HCT116 (cell line): ENCODE data around the gene NPEPL1. TPM values are rescaled to one million over a fixed set of nuclear protein-coding genes. Genes with fewer than 3 reads are reported as not detected.

ENCODE experiments used
- ATAC-seq: fragments of 200-7000 bp; cut with Tn5 transposase; 2 replicates; pipeline ENCODE4 v1.9.1; 2020; ENCODE audit warnings: mild to moderate bottlenecking, moderate library complexity
- BruUV-seq: library from RNA; stranded (reverse); fragments of 400-500 nt; replicated peaks from 2 replicates; lab custom pipeline; 2021; lab: Mats Ljungman, UMichigan
- CTCF ChIA-PET: fragments of 300-600 bp; sonication (Branson Sonifier 250); formaldehyde crosslinking; loops from one replicate; lab custom pipeline; 2021; ENCODE audit warnings: antibody characterized with exemption; lab: Charles Lee
- POLR2A ChIA-PET: fragments of 300-600, 350-600 bp; sonication (Branson Sonifier 250); formaldehyde crosslinking; loops from one replicate; lab custom pipeline; 2021; ENCODE audit warnings: antibody characterized with exemption; lab: Charles Lee
- RAD21 ChIA-PET, 2 experiments: fragments of 300-600 bp; sonication (Branson Sonifier 250); formaldehyde crosslinking; loops; one replicate each; lab custom pipeline; 2023; ENCODE audit warnings: low total read pairs in 2 of 2; ENCODE audit not compliant: uncharacterized antibody in 2 of 2, unreplicated experiment in 2 of 2, low non-redundant PET in 1 of 2; lab: Charles Lee
- DNase-seq: peaks from one replicate; pipeline ENCODE4 v3.0.0-alpha.2; 2010; ENCODE audit warnings: low read depth, low spot score
- H2AFZ ChIP-seq: fragments of 200-600 bp; shearing (Covaris generic), sonication (generic); 2 replicates; pipeline ENCODE4 v1.6.1; 2017; ENCODE audit warnings: low read depth, mixed run types, mixed read lengths, antibody characterized with exemption, low read length; ENCODE audit not compliant: poor library complexity, severe bottlenecking
- H3K27ac ChIP-seq: 2 replicates; pipeline ENCODE4 v1.5.1; 2012; ENCODE audit warnings: low read depth, low read length
- H3K27me3 ChIP-seq: fragments of 200-600 bp; sonication (generic); 2 replicates; pipeline ENCODE4 v1.6.1; 2016; ENCODE audit warnings: mixed run types, low read length, mixed read lengths; ENCODE audit not compliant: insufficient read depth
- H3K36me3 ChIP-seq, 2 experiments: fragments of 200-500 bp in 1 of 2; fragments of 200-600 bp in 1 of 2; sonication (Bioruptor generic) in 1 of 2; sonication (generic) in 1 of 2; 2 replicates each; pipeline versions ENCODE4 v1.5.1 to v1.6.1; 2014 to 2016; ENCODE audit warnings: low read length in 2 of 2, inconsistent platforms in 1 of 2, mixed read lengths in 1 of 2, mixed run types in 1 of 2; ENCODE audit not compliant: insufficient read depth in 2 of 2, control insufficient read depth in 1 of 2
- H3K4me1 ChIP-seq, 2 experiments: fragments of 200-600 bp in 1 of 2; sonication (generic) in 1 of 2; 2 replicates each; pipeline versions ENCODE4 v1.5.1 to v1.6.1; 2012 to 2017; ENCODE audit warnings: low read length in 2 of 2, inconsistent platforms in 1 of 2, mild to moderate bottlenecking in 1 of 2, mixed read lengths in 1 of 2, mixed run types in 1 of 2, moderate library complexity in 1 of 2; ENCODE audit not compliant: insufficient read depth in 2 of 2, control insufficient read depth in 1 of 2
- H3K4me2 ChIP-seq: fragments of 200-600 bp; sonication (generic); 2 replicates; pipeline ENCODE4 v1.6.1; 2017; ENCODE audit warnings: mixed run types, low read length, mixed read lengths
- H3K4me3 ChIP-seq, 2 experiments: fragments of 200-600 bp in 1 of 2; sonication (generic) in 1 of 2; replicated peaks in 1 of 2; 2 replicates each; pipeline ENCODE4 v1.5.1; 2011 to 2016; ENCODE audit warnings: low read length in 2 of 2, control low read depth in 1 of 2, low read depth in 1 of 2, mild to moderate bottlenecking in 1 of 2, mixed read lengths in 1 of 2, mixed run types in 1 of 2
- H3K79me2 ChIP-seq: fragments of 200-600 bp; sonication (generic); 2 replicates; pipeline ENCODE4 v1.6.1; 2017; ENCODE audit warnings: mild to moderate bottlenecking, mixed run types, low read length, moderate library complexity, mixed read lengths; ENCODE audit not compliant: insufficient read depth
- H3K9ac ChIP-seq: fragments of 200-600 bp; sonication (generic); 2 replicates; pipeline ENCODE4 v1.6.1; 2016; ENCODE audit warnings: low read length, mixed read lengths
- H3K9me2 ChIP-seq: fragments of 200-600 bp; sonication (generic), shearing (Covaris generic); 2 replicates; pipeline ENCODE4 v1.6.1; 2017; ENCODE audit warnings: mixed run types, mild to moderate bottlenecking, moderate library complexity; ENCODE audit not compliant: insufficient read depth
- H3K9me3 ChIP-seq, 2 experiments: fragments of 200-500 bp in 1 of 2; fragments of 200-600 bp in 1 of 2; sonication (Bioruptor generic) in 1 of 2; sonication (generic) in 1 of 2; 2 replicates each; pipeline ENCODE4 v1.6.1; 2014 to 2017; ENCODE audit warnings: low read length in 2 of 2, mixed read lengths in 2 of 2, inconsistent platforms in 1 of 2, low read depth in 1 of 2, mild to moderate bottlenecking in 1 of 2, mixed run types in 1 of 2, moderate library complexity in 1 of 2; ENCODE audit not compliant: control insufficient read depth in 1 of 2, insufficient read depth in 1 of 2
- H4K20me1 ChIP-seq: fragments of 200-600 bp; sonication (generic), shearing (Covaris generic); 2 replicates; pipeline ENCODE4 v1.6.1; 2017; ENCODE audit warnings: mixed run types, mild to moderate bottlenecking, moderate library complexity; ENCODE audit not compliant: insufficient read depth
- CTCF ChIP-seq, 3 experiments: fragments of 200-600 bp in 1 of 3; sonication (generic) in 1 of 3; IDR thresholded peaks in 2 of 3; conservative IDR thresholded peaks in 1 of 3; 2 replicates each; pipeline ENCODE4 v1.5.1; 2012 to 2017; ENCODE audit warnings: low read depth in 2 of 3, low read length in 2 of 3, antibody characterized with exemption in 1 of 3, borderline replicate concordance in 1 of 3, control low read depth in 1 of 3, mild to moderate bottlenecking in 1 of 3, mixed read lengths in 1 of 3, mixed run types in 1 of 3, moderate library complexity in 1 of 3; ENCODE audit not compliant: insufficient read depth in 1 of 3
- EZH2 ChIP-seq: fragments of 200-600 bp; sonication (generic); IDR thresholded peaks from 2 replicates; pipeline ENCODE4 v1.6.1; 2017; ENCODE audit warnings: antibody characterized with exemption, mixed run types
- EZH2phosphoT487 ChIP-seq: fragments of 200-600 bp; IDR thresholded peaks from 2 replicates; pipeline ENCODE4 v1.6.1; 2018; ENCODE audit warnings: antibody characterized with exemption, borderline replicate concordance
- FOSL1 ChIP-seq: IDR thresholded peaks from 2 replicates; pipeline ENCODE4 v1.6.1; 2012; ENCODE audit warnings: low read depth
- POLR2A ChIP-seq: IDR thresholded peaks from 2 replicates; pipeline ENCODE4 v1.7.0; 2011; ENCODE audit warnings: borderline replicate concordance; ENCODE audit not compliant: insufficient read depth, insufficient read length; ENCODE audit errors: extremely low read depth
- POLR2AphosphoS5 ChIP-seq: IDR thresholded peaks from 2 replicates; pipeline ENCODE4 v1.6.1; 2011; ENCODE audit warnings: mild to moderate bottlenecking, low read depth, low read length, moderate library complexity
- RAD21 ChIP-seq: IDR thresholded peaks from 2 replicates; pipeline ENCODE4 v1.6.1; 2012; ENCODE audit warnings: low read depth, mild to moderate bottlenecking
- SIN3A ChIP-seq: IDR thresholded peaks from 2 replicates; pipeline ENCODE4 v1.6.1; 2012; ENCODE audit warnings: low read depth
- SP1 ChIP-seq: IDR thresholded peaks from 2 replicates; pipeline ENCODE4 v1.6.1; 2012; ENCODE audit warnings: low read depth
- SRF ChIP-seq: IDR thresholded peaks from 2 replicates; pipeline ENCODE4 v1.6.1; 2012; ENCODE audit warnings: low read depth
- TCF7L2 ChIP-seq: IDR thresholded peaks from 2 replicates; pipeline ENCODE4 v1.7.0; 2011; ENCODE audit warnings: borderline replicate concordance, inconsistent platforms; ENCODE audit not compliant: insufficient read depth, insufficient read length; ENCODE audit errors: extremely low read depth
- intact Hi-C: fragments of 100-400 bp; cut with micrococcal nuclease; formaldehyde crosslinking; loops from 2 replicates; pipeline ENCODE4 v1.10.0; 2022
- total RNA-seq: library from RNA; stranded (reverse); gene quantifications from one replicate; pipeline ENCODE4 v1.2.1, GENCODE V29; 2021; ENCODE audit not compliant: unreplicated experiment
- TF ChIP-seq, protein P1 (sequence below): IDR thresholded peaks from 2 replicates; pipeline ENCODE4 v1.6.1; 2011; ENCODE audit warnings: mild to moderate bottlenecking, low read length, moderate library complexity; ENCODE audit not compliant: insufficient replicate concordance; ENCODE audit errors: extremely low read depth

The NPEPL1 gene
- total RNA-seq, 1 experiment from 2014 or later, result 16.6 TPM

GRCh38 chr20:58748618-58749017 is 56.0 kb downstream of the NPEPL1 start:
- no peak overlapping the region for H3K27ac ChIP-seq
- H3K9ac ChIP-seq, result no peak overlapping the region
- DNase-seq, result no peak
- no peaks in the 10 kb centered on the region for H3K9me3 ChIP-seq
- H3K4me1 ChIP-seq, result no peaks in the 10 kb centered on the region
- no peaks in the 10 kb centered on the region for H3K36me3 ChIP-seq
- H3K79me2 ChIP-seq, result no peaks in the 10 kb centered on the region
- no peaks in the 10 kb centered on the region for H4K20me1 ChIP-seq
- ATAC-seq, result no peak
- H2AFZ ChIP-seq, result no peak overlapping the region
- RAD21 ChIA-PET, result no interaction called here
- no peak overlapping the region for H3K4me3 ChIP-seq
- no peak for TF ChIP-seq FOSL1
- no peak for TF ChIP-seq SRF
- TF ChIP-seq POLR2A, result no peak
- no peak for TF ChIP-seq SP1
- TF ChIP-seq CTCF (IDR thresholded peaks at IDR 0.05 in 2 of 3, conservative IDR thresholded peaks at IDR 0.05 in 1 of 3; ENCODE audit: borderline replicate concordance in 1 of 3, insufficient read depth in 1 of 3, low read depth in 2 of 3, low read length in 2 of 3), result no peak
- no peak for TF ChIP-seq EZH2
- POLR2A ChIA-PET, result no interaction called here
- CTCF ChIA-PET, result no interaction called here
- no peaks in the 10 kb centered on the region for H3K9me2 ChIP-seq
- H3K27me3 ChIP-seq, result peaks cover 48% of the 10 kb centered on the region
- intact Hi-C loops, result no loop called here
- no peak overlapping the region for H3K4me2 ChIP-seq
- BruUV-seq, result no TSS peak

DNA sequence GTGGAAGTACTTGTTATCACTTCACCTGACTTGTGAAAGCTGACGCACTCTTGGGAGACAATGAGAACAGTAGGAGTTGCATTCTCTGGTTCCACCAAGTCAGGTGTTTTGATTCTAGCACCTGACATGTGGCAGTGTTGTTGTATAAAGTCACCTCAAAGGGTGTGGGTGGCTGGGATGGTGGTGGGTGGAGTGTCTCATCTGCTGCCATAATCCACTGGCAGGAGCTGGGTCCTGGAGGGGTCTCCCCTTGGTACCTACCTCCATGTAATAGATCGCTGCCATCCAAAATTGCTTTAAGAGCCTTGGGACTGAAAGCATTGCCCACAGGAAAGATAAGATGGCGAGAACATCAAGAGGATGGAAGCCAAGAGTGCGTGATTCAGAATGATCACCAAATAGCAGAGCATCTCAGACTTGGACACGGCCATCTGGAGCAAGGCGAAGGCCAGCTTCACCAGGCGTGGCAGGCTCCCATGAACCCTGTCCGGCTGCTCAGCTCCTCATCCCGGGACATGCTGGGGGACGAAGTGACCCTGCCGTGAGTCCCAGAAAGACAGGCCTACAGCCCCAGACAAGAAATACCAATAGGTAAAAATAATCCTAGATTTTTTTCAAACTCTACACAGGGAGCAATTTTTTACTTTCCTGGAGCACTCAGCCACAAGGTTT is 56.6 kb downstream of the NPEPL1 start:
- ChIA-PET RAD21 (no interaction called here), POLR2A (no interaction called here), CTCF (no interaction called here)
- Histone ChIP-seq H3K4me1 (no peaks in the 10 kb centered on the region), H3K79me2 (no peaks in the 10 kb centered on the region), H2AFZ (no peak overlapping the region), H3K9me3 (no peaks in the 10 kb centered on the region), H3K4me2 (no peak overlapping the region), H3K9ac (no peak overlapping the region), H3K27ac (no peak overlapping the region), H3K27me3 (peaks cover 48% of the 10 kb centered on the region), H3K4me3 (no peak overlapping the region), H3K9me2 (no peaks in the 10 kb centered on the region), H4K20me1 (no peaks in the 10 kb centered on the region), H3K36me3 (no peaks in the 10 kb centered on the region)
- no peak for TF ChIP-seq TCF7L2
- TF ChIP-seq POLR2AphosphoS5, result no peak
- TF ChIP-seq RAD21, result no peak
- TF ChIP-seq EZH2, result no peak
- no peak for TF ChIP-seq EZH2phosphoT487
- no peak for TF ChIP-seq FOSL1
- TF ChIP-seq, protein P1, sequence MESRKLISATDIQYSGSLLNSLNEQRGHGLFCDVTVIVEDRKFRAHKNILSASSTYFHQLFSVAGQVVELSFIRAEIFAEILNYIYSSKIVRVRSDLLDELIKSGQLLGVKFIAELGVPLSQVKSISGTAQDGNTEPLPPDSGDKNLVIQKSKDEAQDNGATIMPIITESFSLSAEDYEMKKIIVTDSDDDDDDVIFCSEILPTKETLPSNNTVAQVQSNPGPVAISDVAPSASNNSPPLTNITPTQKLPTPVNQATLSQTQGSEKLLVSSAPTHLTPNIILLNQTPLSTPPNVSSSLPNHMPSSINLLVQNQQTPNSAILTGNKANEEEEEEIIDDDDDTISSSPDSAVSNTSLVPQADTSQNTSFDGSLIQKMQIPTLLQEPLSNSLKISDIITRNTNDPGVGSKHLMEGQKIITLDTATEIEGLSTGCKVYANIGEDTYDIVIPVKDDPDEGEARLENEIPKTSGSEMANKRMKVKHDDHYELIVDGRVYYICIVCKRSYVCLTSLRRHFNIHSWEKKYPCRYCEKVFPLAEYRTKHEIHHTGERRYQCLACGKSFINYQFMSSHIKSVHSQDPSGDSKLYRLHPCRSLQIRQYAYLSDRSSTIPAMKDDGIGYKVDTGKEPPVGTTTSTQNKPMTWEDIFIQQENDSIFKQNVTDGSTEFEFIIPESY, result no peak
- TF ChIP-seq SIN3A, result no peak
- no TSS peak for BruUV-seq
- intact Hi-C loops, result no loop called here
- ATAC-seq (no peak), DNase-seq (no peak)
